Muscle layer of colon (tissue), 2 donors: ENCODE measurements around the gene CCDC178.

ENCODE experiments used
- H3K27ac ChIP-seq: one replicate; pipeline ENCODE4 v1.7.0; 2013; ENCODE audit warnings: low read depth, mild to moderate bottlenecking, low read length, moderate library complexity
- H3K27me3 ChIP-seq, 2 donors: one replicate each; pipeline ENCODE4 v1.7.0; 2013; ENCODE audit warnings: low read length in 2 of 2, mild to moderate bottlenecking in 2 of 2; ENCODE audit not compliant: insufficient read depth in 2 of 2, control insufficient read depth in 1 of 2
- H3K36me3 ChIP-seq: one replicate; pipeline ENCODE4 v1.7.0; 2013; ENCODE audit warnings: mild to moderate bottlenecking, low read length; ENCODE audit not compliant: insufficient read depth
- H3K4me1 ChIP-seq: one replicate; pipeline ENCODE4 v1.7.0; 2013; ENCODE audit warnings: mild to moderate bottlenecking, low read length; ENCODE audit not compliant: insufficient read depth
- H3K4me3 ChIP-seq, 2 donors: one replicate each; pipeline ENCODE4 v1.7.0; 2013; ENCODE audit warnings: low read length in 2 of 2, low read depth in 1 of 2, mild to moderate bottlenecking in 1 of 2, moderate library complexity in 1 of 2
- H3K9ac ChIP-seq: one replicate; pipeline ENCODE4 v1.7.0; 2013; ENCODE audit warnings: low read length
- H3K9me3 ChIP-seq: one replicate; pipeline ENCODE4 v1.7.0; 2013; ENCODE audit warnings: mild to moderate bottlenecking, low read length
- donor health status: abdominal sarcoma.
- donor health status: Adenocarcinoma of cecum.

Gene CCDC178

GRCh38 chr18:33114749-33115148, 325.8 kb downstream of the CCDC178 start:
- Histone ChIP-seq H3K27me3 (no peaks in the 10 kb centered on the region), H3K4me3 (no peak overlapping the region), H3K9ac (no peak overlapping the region), H3K36me3 (no peaks in the 10 kb centered on the region), H3K27ac (no peak overlapping the region), H3K4me1 (no peaks in the 10 kb centered on the region), H3K9me3 (no peaks in the 10 kb centered on the region)

DNA sequence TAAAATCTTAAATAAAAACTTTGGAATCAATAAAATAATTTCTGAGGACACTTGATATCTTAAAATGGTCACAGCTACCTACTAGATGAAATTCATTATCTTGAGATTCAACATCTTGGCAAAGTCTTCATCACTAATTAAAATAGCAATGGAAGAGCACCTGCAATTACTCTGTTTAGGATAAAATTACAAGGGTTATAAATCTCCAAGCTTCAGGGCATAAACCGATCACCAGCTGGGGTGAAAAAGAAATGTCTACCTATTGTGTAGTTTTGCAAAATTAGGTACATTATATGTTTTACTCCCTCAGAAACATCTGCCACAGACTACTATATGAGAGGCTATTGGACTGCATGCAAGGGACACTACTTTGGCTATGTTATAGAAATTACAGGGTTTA, 327.1 kb downstream of the CCDC178 start:
- Histone ChIP-seq H3K36me3 (no peaks in the 10 kb centered on the region), H3K27me3 (no peaks in the 10 kb centered on the region), H3K9ac (no peak overlapping the region), H3K4me3 (no peak overlapping the region), H3K9me3 (no peaks in the 10 kb centered on the region), H3K4me1 (no peaks in the 10 kb centered on the region), H3K27ac (no peak overlapping the region)

GRCh38 chr18:33107511-33107910, 333.0 kb downstream of the CCDC178 start:
- Histone ChIP-seq H3K27me3 (no peaks in the 10 kb centered on the region), H3K4me1 (no peaks in the 10 kb centered on the region), H3K36me3 (no peaks in the 10 kb centered on the region)

DNA sequence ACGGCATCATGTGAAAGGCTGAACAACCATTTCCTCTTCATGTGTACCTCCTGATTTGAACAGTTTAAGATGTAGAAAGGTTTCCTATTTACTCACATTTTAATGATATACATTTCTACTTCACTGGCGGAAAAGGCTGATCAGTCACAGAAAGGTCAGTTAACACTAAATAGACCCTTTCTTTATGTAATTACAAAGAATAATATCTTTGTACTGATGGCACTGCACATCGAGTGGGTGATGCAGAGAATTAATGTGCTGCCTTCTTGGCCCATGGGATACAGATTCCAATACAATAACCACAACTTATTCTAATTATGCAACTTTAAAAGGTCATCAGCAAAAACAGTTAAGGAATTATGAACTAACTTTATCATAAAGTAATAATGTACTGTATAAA, 339.2 kb downstream of the CCDC178 start:
- no peaks in the 10 kb centered on the region for H3K36me3 ChIP-seq
- H3K9ac ChIP-seq = no peak overlapping the region
- H3K27ac ChIP-seq = no peak overlapping the region
- no peaks in the 10 kb centered on the region for H3K27me3 ChIP-seq
- H3K4me3 ChIP-seq = no peak overlapping the region
- no peaks in the 10 kb centered on the region for H3K9me3 ChIP-seq
- H3K4me1 ChIP-seq = no peaks in the 10 kb centered on the region

More at GRCh38 chr18:33107511-33107910, 333.0 kb downstream of the CCDC178 start:
- no peaks in the 10 kb centered on the region for H3K9me3 ChIP-seq
- no peak overlapping the region for H3K9ac ChIP-seq
- no peak overlapping the region for H3K27ac ChIP-seq
- H3K4me3 ChIP-seq = no peak overlapping the region

DNA sequence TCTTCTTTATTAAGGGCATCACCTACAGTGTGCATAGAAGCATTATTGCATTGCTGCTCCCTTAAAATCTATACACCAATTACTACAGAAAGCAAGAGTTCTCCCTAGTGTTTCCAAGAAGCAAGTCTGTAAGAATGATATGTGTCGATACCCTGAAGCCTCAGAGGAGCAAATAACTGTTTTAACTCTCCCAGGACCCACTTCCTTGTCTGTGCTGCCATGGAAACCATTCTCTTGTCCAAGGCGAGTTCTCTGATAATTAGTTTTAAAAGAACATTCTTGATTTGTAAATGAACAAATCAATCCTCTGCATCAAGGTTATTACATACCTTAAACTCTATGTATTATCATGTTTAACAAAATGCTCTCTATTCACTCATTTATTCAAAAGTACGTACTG, 340.9 kb downstream of the CCDC178 start:
- Histone ChIP-seq H3K9ac (no peak overlapping the region), H3K4me1 (no peaks in the 10 kb centered on the region), H3K27me3 (no peaks in the 10 kb centered on the region), H3K36me3 (no peaks in the 10 kb centered on the region), H3K27ac (no peak overlapping the region), H3K9me3 (no peaks in the 10 kb centered on the region), H3K4me3 (no peak overlapping the region)

- Histone ChIP-seq H3K4me3 (no peak overlapping the region), H3K27me3 (no peaks in the 10 kb centered on the region), H3K27ac (no peak overlapping the region), H3K4me1 (no peaks in the 10 kb centered on the region), H3K36me3 (no peaks in the 10 kb centered on the region), H3K9me3 (no peaks in the 10 kb centered on the region), H3K9ac (no peak overlapping the region)
Observed at GRCh38 chr18:33097126-33097525, 343.4 kb downstream of the CCDC178 start.

DNA sequence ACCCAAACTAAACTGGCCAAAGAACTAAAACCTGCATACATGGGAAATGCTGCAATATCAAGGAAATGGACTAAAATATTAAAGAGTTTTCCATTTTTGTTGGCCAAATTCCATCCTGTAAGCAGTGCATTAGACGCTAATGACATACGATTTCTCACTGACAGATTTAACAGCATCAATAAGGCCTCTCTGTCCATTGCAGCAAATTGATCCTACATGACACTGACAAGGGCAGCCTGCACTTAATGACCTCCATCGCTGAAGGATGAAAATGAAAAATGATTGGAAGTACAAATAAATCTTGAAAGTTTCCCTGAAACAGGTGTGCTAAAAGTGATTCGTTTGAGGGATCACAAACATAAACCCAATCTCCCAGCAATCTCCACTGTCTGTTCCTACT, 350.1 kb downstream of the CCDC178 start:
- Histone ChIP-seq H3K4me1 (no peaks in the 10 kb centered on the region), H3K4me3 (no peak overlapping the region), H3K9ac (no peak overlapping the region), H3K27ac (no peak overlapping the region), H3K9me3 (no peaks in the 10 kb centered on the region), H3K27me3 (no peaks in the 10 kb centered on the region), H3K36me3 (no peaks in the 10 kb centered on the region)

DNA sequence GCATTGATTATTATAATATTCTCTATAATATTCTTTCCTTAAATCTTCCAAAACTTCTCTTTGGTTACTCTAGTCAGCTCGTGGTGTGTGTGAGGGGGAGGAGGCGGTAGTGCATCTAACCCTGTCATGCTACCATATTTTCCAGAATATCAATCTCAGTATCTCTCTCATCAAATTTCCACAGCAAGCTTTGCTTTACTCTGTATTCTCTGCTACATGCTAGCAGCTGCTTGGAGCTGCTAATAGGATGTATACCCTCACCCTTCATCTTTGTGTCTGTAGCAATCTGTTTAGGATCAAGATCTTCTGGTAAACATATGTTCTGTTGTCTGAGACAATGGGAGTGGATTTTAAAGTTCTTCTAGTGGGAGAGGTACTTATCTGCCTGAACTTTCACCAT, 363.9 kb downstream of the CCDC178 start:
- H3K9ac ChIP-seq = no peak overlapping the region
- no peak overlapping the region for H3K4me3 ChIP-seq
- no peaks in the 10 kb centered on the region for H3K9me3 ChIP-seq
- no peaks in the 10 kb centered on the region for H3K27me3 ChIP-seq
- no peak overlapping the region for H3K27ac ChIP-seq
- no peaks in the 10 kb centered on the region for H3K4me1 ChIP-seq
- H3K36me3 ChIP-seq = no peaks in the 10 kb centered on the region

DNA sequence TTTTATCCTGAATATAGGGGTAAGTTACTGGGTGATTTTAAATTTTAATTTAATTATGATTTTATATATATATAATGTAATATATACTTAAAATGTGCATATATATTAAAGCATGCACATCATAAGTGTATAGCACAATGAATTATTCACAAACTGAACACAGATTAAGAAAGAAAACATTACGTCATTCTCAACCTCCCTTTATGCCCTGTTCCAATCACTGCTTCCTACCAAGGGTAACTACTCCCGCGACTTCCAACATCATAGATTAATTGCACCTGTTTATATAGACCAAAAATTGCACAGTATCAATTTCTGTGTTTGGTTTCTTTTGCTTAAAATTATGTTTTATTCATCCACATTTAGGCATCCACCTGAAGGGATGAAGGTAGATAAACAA, 366.4 kb downstream of the CCDC178 start:
- no peaks in the 10 kb centered on the region for H3K9me3 ChIP-seq
- H3K9ac ChIP-seq = no peak overlapping the region
- H3K4me1 ChIP-seq = no peaks in the 10 kb centered on the region
- no peak overlapping the region for H3K4me3 ChIP-seq
- no peaks in the 10 kb centered on the region for H3K27me3 ChIP-seq
- no peak overlapping the region for H3K27ac ChIP-seq
- no peaks in the 10 kb centered on the region for H3K36me3 ChIP-seq

DNA sequence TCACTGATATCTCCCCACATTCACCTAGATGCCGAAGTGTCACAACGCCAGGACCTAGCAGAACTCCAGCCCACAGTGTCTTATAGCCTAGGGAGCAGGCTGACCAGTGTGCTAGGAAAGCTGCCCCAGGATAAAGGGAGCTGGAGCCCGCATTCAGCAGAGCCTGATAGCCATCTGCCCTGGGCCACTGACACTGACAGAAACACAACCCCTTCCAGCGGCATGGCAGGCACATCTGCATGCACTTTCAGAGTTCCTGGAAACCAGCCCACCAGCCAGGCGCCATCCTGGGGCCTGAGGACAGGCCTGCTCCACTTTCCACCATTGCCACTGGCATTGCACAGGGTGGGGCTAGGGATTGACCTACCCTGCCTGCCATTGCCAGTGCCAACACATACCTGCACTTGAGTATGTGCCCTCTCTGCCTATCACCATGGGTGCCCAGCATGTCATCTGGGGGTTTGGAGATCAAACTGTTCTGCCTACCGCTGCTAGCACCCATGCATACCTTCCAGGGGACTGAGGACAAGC, 377.6 kb downstream of the CCDC178 start:
- Histone ChIP-seq H3K36me3 (no peaks in the 10 kb centered on the region), H3K27ac (no peak overlapping the region), H3K4me1 (no peaks in the 10 kb centered on the region), H3K27me3 (no peaks in the 10 kb centered on the region), H3K9me3 (no peaks in the 10 kb centered on the region), H3K9ac (no peak overlapping the region), H3K4me3 (no peak overlapping the region)

- H3K4me1 ChIP-seq = no peaks in the 10 kb centered on the region
- no peak overlapping the region for H3K9ac ChIP-seq
- H3K27ac ChIP-seq = no peak overlapping the region
- no peaks in the 10 kb centered on the region for H3K9me3 ChIP-seq
- H3K36me3 ChIP-seq = no peaks in the 10 kb centered on the region
- H3K27me3 ChIP-seq = no peaks in the 10 kb centered on the region
- H3K4me3 ChIP-seq = no peak overlapping the region
Observed at GRCh38 chr18:33052886-33053285, 387.6 kb downstream of the CCDC178 start.

GRCh38 chr18:33051407-33051806, 389.1 kb downstream of the CCDC178 start:
- H3K9ac ChIP-seq = no peak overlapping the region
- no peaks in the 10 kb centered on the region for H3K27me3 ChIP-seq
- no peak overlapping the region for H3K27ac ChIP-seq
- H3K4me3 ChIP-seq = no peak overlapping the region
- no peaks in the 10 kb centered on the region for H3K4me1 ChIP-seq
- no peaks in the 10 kb centered on the region for H3K36me3 ChIP-seq
- H3K9me3 ChIP-seq = no peaks in the 10 kb centered on the region
